Mesenchymal stem cell (in vitro differentiated cells and primary cell): ENCODE results near the gene PNKD.
A peak's percentile ranks its signal among the peaks of the same experiment; 100 is the strongest.

ENCODE experiments used
- DNase-seq: peaks from one replicate; pipeline ENCODE4 v3.0.0-alpha.2; 2013
- H2AFZ ChIP-seq: one replicate; pipeline ENCODE4 v1.6.1; 2013; ENCODE audit warnings: low read depth, mild to moderate bottlenecking, control low read depth, inconsistent platforms, low read length, moderate library complexity
- H2AK5ac ChIP-seq: 2 replicates; pipeline ENCODE4 v1.6.1; 2013; ENCODE audit warnings: low read length, moderate library complexity, mild to moderate bottlenecking, inconsistent platforms; ENCODE audit not compliant: severe bottlenecking
- H2BK120ac ChIP-seq: one replicate; pipeline ENCODE4 v1.6.1; 2013; ENCODE audit warnings: low read depth, mild to moderate bottlenecking, inconsistent platforms, low read length, moderate library complexity
- H2BK12ac ChIP-seq, 2 experiments: one replicate each; pipeline ENCODE4 v1.6.1; 2013; ENCODE audit warnings: inconsistent platforms in 2 of 2, low read length in 2 of 2, mild to moderate bottlenecking in 2 of 2, moderate library complexity in 2 of 2, control low read depth in 1 of 2
- H2BK15ac ChIP-seq: one replicate; pipeline ENCODE4 v1.6.1; 2013; ENCODE audit warnings: mild to moderate bottlenecking, low read depth, inconsistent platforms; ENCODE audit not compliant: poor library complexity, severe bottlenecking
- H2BK5ac ChIP-seq: 2 replicates; pipeline ENCODE4 v1.6.1; 2013; ENCODE audit warnings: low read depth, mild to moderate bottlenecking, low read length, control low read depth, inconsistent platforms; ENCODE audit not compliant: poor library complexity, severe bottlenecking
- H3K14ac ChIP-seq, 2 experiments: one replicate each; pipeline ENCODE4 v1.6.1; 2013; ENCODE audit warnings: inconsistent platforms in 2 of 2, low read length in 2 of 2, control low read depth in 1 of 2, mild to moderate bottlenecking in 1 of 2, moderate library complexity in 1 of 2
- H3K18ac ChIP-seq, 2 experiments: one replicate each; pipeline ENCODE4 v1.6.1; 2013; ENCODE audit warnings: inconsistent platforms in 2 of 2, low read length in 2 of 2, control low read depth in 1 of 2, low read depth in 1 of 2, mild to moderate bottlenecking in 1 of 2
- H3K23ac ChIP-seq, 2 experiments: one replicate each; pipeline ENCODE4 v1.6.1; 2013; ENCODE audit warnings: inconsistent platforms in 2 of 2, low read length in 2 of 2, mild to moderate bottlenecking in 2 of 2, moderate library complexity in 2 of 2, control low read depth in 1 of 2
- H3K27ac ChIP-seq: 2 replicates; pipeline ENCODE4 v1.5.1; 2013; ENCODE audit warnings: mild to moderate bottlenecking, moderate library complexity, low read length, control low read depth, inconsistent platforms; ENCODE audit not compliant: poor library complexity, severe bottlenecking
- H3K27me3 ChIP-seq, 2 experiments: 2 replicates each; pipeline versions ENCODE4 v1.6.1 to v1.7.0; 2013; ENCODE audit warnings: low read length in 2 of 2, mild to moderate bottlenecking in 2 of 2, moderate library complexity in 2 of 2, control low read depth in 1 of 2, inconsistent platforms in 1 of 2; ENCODE audit not compliant: control insufficient read depth in 1 of 2, insufficient read depth in 1 of 2
- H3K36me3 ChIP-seq, 2 experiments: 2 replicates each; pipeline versions ENCODE4 v1.6.1 to v1.7.0; 2013; ENCODE audit warnings: low read length in 2 of 2, control low read depth in 1 of 2, inconsistent platforms in 1 of 2, low read depth in 1 of 2, mild to moderate bottlenecking in 1 of 2; ENCODE audit not compliant: insufficient read depth in 2 of 2, control insufficient read depth in 1 of 2
- H3K4ac ChIP-seq, 2 experiments: one replicate each; pipeline ENCODE4 v1.6.1; 2013; ENCODE audit warnings: inconsistent platforms in 2 of 2, low read length in 2 of 2, mild to moderate bottlenecking in 2 of 2, moderate library complexity in 2 of 2, control low read depth in 1 of 2, low read depth in 1 of 2
- H3K4me1 ChIP-seq: 2 replicates; pipeline ENCODE4 v1.6.1; 2013; ENCODE audit warnings: low read depth, low read length, control low read depth; ENCODE audit not compliant: control insufficient read depth, insufficient read depth
- H3K4me2 ChIP-seq: 2 replicates; pipeline ENCODE4 v1.6.1; 2013; ENCODE audit warnings: low read length, mild to moderate bottlenecking, inconsistent platforms; ENCODE audit not compliant: poor library complexity, severe bottlenecking
- H3K4me3 ChIP-seq, 2 experiments: 2 replicates each; pipeline versions ENCODE4 v1.5.1 to v1.7.0; 2013; ENCODE audit warnings: low read length in 2 of 2, mild to moderate bottlenecking in 2 of 2, control low read depth in 1 of 2, low read depth in 1 of 2; ENCODE audit not compliant: insufficient read depth in 1 of 2
- H3K79me1 ChIP-seq: replicated peaks from 2 replicates; pipeline ENCODE4 v1.6.1; 2013; ENCODE audit warnings: mild to moderate bottlenecking, control low read depth, low read length, inconsistent platforms; ENCODE audit not compliant: poor library complexity, severe bottlenecking
- H3K9ac ChIP-seq: 2 replicates; pipeline ENCODE4 v1.7.0; 2013; ENCODE audit warnings: mild to moderate bottlenecking, low read length, moderate library complexity
- H3K9me3 ChIP-seq: 2 replicates; pipeline ENCODE4 v1.7.0; 2013; ENCODE audit warnings: mild to moderate bottlenecking, low read length; ENCODE audit not compliant: control insufficient read depth
- H4K8ac ChIP-seq: one replicate; pipeline ENCODE4 v1.6.1; 2013; ENCODE audit warnings: inconsistent platforms, mild to moderate bottlenecking, low read length, moderate library complexity
- H4K91ac ChIP-seq: one replicate; pipeline ENCODE4 v1.6.1; 2013; ENCODE audit warnings: mild to moderate bottlenecking, low read length, inconsistent platforms
- WGBS: methylation state at CpG from one replicate; pipeline ENCODE4 v1.1.7; 2013; ENCODE audit warnings: mixed read lengths; 5-methylcytosine and 5-hydroxymethylcytosine counted together

Gene PNKD

GRCh38 chr2:218343591-218343990 lies 73.3 kb downstream of the PNKD start:
- Histone ChIP-seq H3K4me2 (no peak overlapping the region), H3K79me1 (no peaks in the 10 kb centered on the region), H2BK5ac (no peak overlapping the region), H3K14ac (peak overlapping the region in 1 of 2 experiments; percentile 83), H2BK15ac (no peak overlapping the region), H3K9me3 (no peaks in the 10 kb centered on the region), H3K4ac (peak overlapping the region in 1 of 2 experiments; percentile 42), H3K27ac (no peak overlapping the region), H4K91ac (no peak overlapping the region), H3K4me1 (peaks cover 10% of the 10 kb centered on the region), H3K4me3 (no peak overlapping the region), H2AK5ac (no peak overlapping the region), H4K8ac (peak overlapping the region; percentile 84), H3K18ac (peak overlapping the region in 1 of 2 experiments; percentile 69), H2BK120ac (no peak overlapping the region), H2BK12ac (peak overlapping the region in 1 of 2 experiments; percentile 37), H3K36me3 (peaks cover 0 to 37% of the 10 kb centered on the region in 2 experiments), H3K23ac (peak overlapping the region in 1 of 2 experiments; percentile 41), H3K27me3 (peaks cover 0 to 4% of the 10 kb centered on the region in 2 experiments), H2AFZ (no peak overlapping the region), H3K9ac (no peak overlapping the region)
- DNase-seq, result peak; percentile 56
- WGBS, result 63% methylated on average over 3 of the region's 3 CpGs

GRCh38 chr2:218344090-218344754 lies 73.9 kb downstream of the PNKD start:
- H3K36me3 ChIP-seq, result peaks cover 0 to 37% of the 10 kb centered on the region in 2 experiments
- H3K4me3 ChIP-seq, result no peak overlapping the region
- 93% methylated on average over 12 of the region's 12 CpGs for WGBS
- H3K4me2 ChIP-seq, result no peak overlapping the region
- no peak overlapping the region for H2AFZ ChIP-seq
- H2BK5ac ChIP-seq, result no peak overlapping the region
- no peak overlapping the region for H4K8ac ChIP-seq
- H3K9me3 ChIP-seq, result no peaks in the 10 kb centered on the region
- H4K91ac ChIP-seq, result no peak overlapping the region
- no peak overlapping the region for H2BK12ac ChIP-seq
- H3K4ac ChIP-seq, result peak overlapping the region in 1 of 2 experiments; percentile 15
- no peak for DNase-seq
- H3K14ac ChIP-seq, result peak overlapping the region in 1 of 2 experiments; percentile 5
- no peak overlapping the region for H3K23ac ChIP-seq
- no peaks in the 10 kb centered on the region for H3K79me1 ChIP-seq
- H2AK5ac ChIP-seq, result no peak overlapping the region
- peaks cover 10% of the 10 kb centered on the region for H3K4me1 ChIP-seq
- no peak overlapping the region for H2BK15ac ChIP-seq
- peak overlapping the region in 1 of 2 experiments; percentile 23 for H3K18ac ChIP-seq
- H2BK120ac ChIP-seq, result no peak overlapping the region
- no peak overlapping the region for H3K9ac ChIP-seq
- no peak overlapping the region for H3K27ac ChIP-seq
- H3K27me3 ChIP-seq, result peaks cover 0 to 4% of the 10 kb centered on the region in 2 experiments

- no peak for DNase-seq
- no peak overlapping the region for H2BK12ac ChIP-seq
- no peak overlapping the region for H3K4me2 ChIP-seq
- no peaks in the 10 kb centered on the region for H3K9me3 ChIP-seq
- H3K4me3 ChIP-seq, result no peak overlapping the region
- no peak overlapping the region for H4K8ac ChIP-seq
- H2AFZ ChIP-seq, result no peak overlapping the region
- H3K14ac ChIP-seq, result no peak overlapping the region
- H2AK5ac ChIP-seq, result no peak overlapping the region
- no peak overlapping the region for H3K9ac ChIP-seq
- H2BK15ac ChIP-seq, result no peak overlapping the region
- peaks cover 0 to 4% of the 10 kb centered on the region in 2 experiments for H3K27me3 ChIP-seq
- no peak overlapping the region for H2BK120ac ChIP-seq
- H3K4me1 ChIP-seq, result peaks cover 10% of the 10 kb centered on the region
- WGBS, result 98% methylated on average over 12 of the region's 22 CpGs
- H3K27ac ChIP-seq, result no peak overlapping the region
- H2BK5ac ChIP-seq, result no peak overlapping the region
- no peak overlapping the region for H3K18ac ChIP-seq
- H3K79me1 ChIP-seq, result no peaks in the 10 kb centered on the region
- no peak overlapping the region for H4K91ac ChIP-seq
- H3K23ac ChIP-seq, result no peak overlapping the region
- no peak overlapping the region for H3K4ac ChIP-seq
- peaks cover 0 to 36% of the 10 kb centered on the region in 2 experiments for H3K36me3 ChIP-seq
Measured at GRCh38 chr2:218344755-218345417, 74.6 kb downstream of the PNKD start.

GRCh38 chr2:218345491-218346236 lies 75.3 kb downstream of the PNKD start:
- H3K18ac ChIP-seq, result no peak overlapping the region
- no peak overlapping the region for H3K4ac ChIP-seq
- H3K9me3 ChIP-seq, result no peaks in the 10 kb centered on the region
- no peak overlapping the region for H3K9ac ChIP-seq
- H2AK5ac ChIP-seq, result no peak overlapping the region
- peak overlapping the region; percentile 23 to 32 for H2BK12ac ChIP-seq
- no peak overlapping the region for H2BK120ac ChIP-seq
- H3K4me3 ChIP-seq, result no peak overlapping the region
- no peak overlapping the region for H4K91ac ChIP-seq
- peaks cover 0 to 4% of the 10 kb centered on the region in 2 experiments for H3K27me3 ChIP-seq
- no peak overlapping the region for H3K23ac ChIP-seq
- no peak overlapping the region for H2BK5ac ChIP-seq
- no peak for DNase-seq
- H2BK15ac ChIP-seq, result no peak overlapping the region
- peak overlapping the region in 1 of 2 experiments; percentile 26 for H3K14ac ChIP-seq
- no peak overlapping the region for H3K4me2 ChIP-seq
- no peak overlapping the region for H3K27ac ChIP-seq
- peaks cover 10% of the 10 kb centered on the region for H3K4me1 ChIP-seq
- no peaks in the 10 kb centered on the region for H3K79me1 ChIP-seq
- peaks cover 0 to 31% of the 10 kb centered on the region in 2 experiments for H3K36me3 ChIP-seq
- 81% methylated on average over 11 of the region's 12 CpGs for WGBS
- H2AFZ ChIP-seq, result no peak overlapping the region
- H4K8ac ChIP-seq, result peak overlapping the region; percentile 24
